ENCODE data around the gene SMIM41. TPM values are rescaled to one million over a fixed set of nuclear protein-coding genes. Genes with fewer than 3 reads are reported as not detected.

The SMIM41 gene
- polyA plus RNA-seq, 4 donors = 0.27 to 0.70 (median 0.41) TPM

GRCh38 chr12:52144512-52145227 lies 65.2 kb downstream of the SMIM41 start:
- DNase-seq (ENCODE audit: low read depth in 4 of 4, low spot score in 2 of 4) = no peak

GRCh38 chr12:52145228-52146088 lies 66.0 kb downstream of the SMIM41 start:
- no peak for DNase-seq (ENCODE audit: low read depth in 4 of 4, low spot score in 2 of 4)

- DNase-seq (ENCODE audit: low read depth in 4 of 4, low spot score in 2 of 4) = no peak
These were observed 66.8 kb downstream of the SMIM41 start for GRCh38 chr12:52146089-52146821.

DNA sequence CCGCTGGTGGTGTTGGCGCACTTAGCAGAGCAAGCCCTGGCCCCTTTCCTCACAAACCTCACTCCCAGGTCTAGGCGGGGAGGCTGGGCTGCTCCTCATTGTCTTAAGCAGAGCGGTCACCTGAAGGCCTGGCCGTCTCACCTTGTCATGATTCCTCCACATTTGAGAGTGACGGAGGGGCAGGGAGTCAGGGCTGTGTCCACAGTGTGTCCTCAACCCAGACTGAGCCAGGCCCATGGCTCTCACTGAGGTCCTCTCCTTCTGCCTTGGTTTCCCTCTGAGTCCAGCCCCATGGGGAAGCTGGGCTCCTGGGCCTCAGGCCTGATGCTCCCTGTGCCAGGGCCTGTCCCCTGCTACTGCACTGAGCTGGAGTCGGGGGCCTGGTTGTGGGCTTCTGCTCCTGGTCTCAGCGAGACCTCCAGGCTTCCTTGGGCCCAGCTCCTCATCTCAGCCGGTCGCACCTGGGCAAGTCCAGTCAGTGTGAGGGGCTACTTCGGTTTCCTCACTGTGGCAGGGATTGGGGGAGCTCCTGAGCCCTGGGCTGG lies 67.4 kb downstream of the SMIM41 start:
- no peak for DNase-seq (ENCODE audit: low read depth in 4 of 4, low spot score in 2 of 4)

GRCh38 chr12:52147367-52147963 lies 68.0 kb downstream of the SMIM41 start:
- DNase-seq (ENCODE audit: low read depth in 4 of 4, low spot score in 2 of 4) = no peak

DNA sequence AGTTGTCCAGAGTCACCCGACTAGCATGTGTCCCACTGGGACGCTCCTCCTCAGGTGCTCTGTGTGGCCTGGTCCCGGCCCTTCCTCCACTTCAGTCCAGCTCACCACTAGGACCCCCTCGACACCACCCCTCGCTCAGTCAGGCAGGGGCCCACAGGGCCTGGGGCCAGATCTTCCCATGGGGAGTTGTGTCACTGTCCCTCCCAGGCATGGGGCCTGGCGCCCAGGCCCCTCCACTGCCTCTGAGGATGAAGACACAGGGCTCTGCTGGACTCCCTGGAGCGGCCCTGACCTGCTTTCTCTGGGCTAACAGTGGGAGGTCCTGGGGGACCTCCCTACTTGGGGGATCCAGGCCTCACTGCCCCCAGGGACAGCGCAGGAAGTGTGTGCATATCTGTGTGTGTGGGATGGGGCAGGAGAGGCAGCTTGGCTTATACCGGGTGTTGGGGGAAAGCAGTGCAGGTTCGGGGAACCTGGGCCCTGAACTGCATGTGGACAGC lies 68.5 kb downstream of the SMIM41 start:
- no peak for DNase-seq (ENCODE audit: low read depth in 4 of 4, low spot score in 2 of 4)

DNA sequence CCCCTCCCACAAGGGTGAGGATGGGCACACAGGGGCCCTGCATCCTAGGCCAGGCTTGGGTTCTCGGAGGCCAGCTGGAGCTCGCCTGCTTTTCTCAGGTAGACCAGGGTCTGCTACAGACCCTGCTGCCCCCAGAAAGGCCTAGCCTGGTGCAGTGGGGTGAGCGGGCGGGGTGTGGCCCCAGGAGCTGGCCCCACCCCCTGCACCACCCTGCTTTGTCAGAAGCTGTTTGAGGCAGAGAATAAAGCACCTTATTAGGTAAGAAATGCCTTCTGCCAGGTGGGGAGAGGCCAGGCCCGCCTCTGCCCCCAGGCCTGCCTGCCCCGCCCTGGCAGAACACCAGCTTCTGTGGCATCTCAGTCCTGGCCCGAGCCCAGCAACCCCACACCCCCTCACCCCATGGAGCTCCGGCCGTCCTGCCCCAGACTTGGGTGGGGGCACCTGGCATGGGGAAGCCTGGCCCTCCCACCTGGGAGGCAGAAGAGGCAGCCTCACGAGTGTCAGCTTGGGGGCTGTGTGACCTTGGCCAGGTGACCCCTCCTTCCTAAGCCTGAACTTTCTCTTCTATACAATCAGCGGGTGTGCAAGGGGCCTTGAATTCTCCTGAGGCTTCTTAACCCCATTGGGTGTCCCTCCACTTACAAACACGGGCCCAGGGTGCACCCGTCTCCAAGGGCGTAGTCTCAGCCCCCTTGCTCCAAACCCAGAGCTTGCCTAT lies 69.1 kb downstream of the SMIM41 start:
- DNase-seq (ENCODE audit: low read depth in 4 of 4, low spot score in 2 of 4) = no peak

DNA sequence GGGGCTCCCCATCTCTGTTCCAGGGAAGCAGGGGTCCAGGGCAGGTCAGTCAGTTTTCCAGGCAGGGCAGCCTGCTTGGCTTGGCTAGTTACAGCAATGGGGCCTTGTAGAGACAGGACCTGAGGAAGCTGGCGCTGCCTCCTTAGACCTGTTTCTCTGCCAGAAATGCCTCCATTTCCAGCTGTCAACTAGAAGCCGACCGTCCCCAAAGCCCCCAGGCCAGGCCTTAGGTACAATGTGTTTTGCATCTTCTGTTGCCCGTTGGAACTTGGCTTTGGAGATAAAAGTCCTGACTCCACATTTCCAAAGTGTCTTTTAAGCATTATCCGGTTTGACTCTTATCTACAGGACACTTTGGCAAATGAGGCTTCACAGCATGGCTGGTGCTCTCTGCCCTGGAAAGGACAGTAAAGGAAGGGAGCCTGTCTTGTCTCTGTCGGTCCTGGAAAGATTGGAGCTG lies 69.7 kb downstream of the SMIM41 start:
- no peak for DNase-seq (ENCODE audit: low read depth in 4 of 4, low spot score in 2 of 4)

DNA sequence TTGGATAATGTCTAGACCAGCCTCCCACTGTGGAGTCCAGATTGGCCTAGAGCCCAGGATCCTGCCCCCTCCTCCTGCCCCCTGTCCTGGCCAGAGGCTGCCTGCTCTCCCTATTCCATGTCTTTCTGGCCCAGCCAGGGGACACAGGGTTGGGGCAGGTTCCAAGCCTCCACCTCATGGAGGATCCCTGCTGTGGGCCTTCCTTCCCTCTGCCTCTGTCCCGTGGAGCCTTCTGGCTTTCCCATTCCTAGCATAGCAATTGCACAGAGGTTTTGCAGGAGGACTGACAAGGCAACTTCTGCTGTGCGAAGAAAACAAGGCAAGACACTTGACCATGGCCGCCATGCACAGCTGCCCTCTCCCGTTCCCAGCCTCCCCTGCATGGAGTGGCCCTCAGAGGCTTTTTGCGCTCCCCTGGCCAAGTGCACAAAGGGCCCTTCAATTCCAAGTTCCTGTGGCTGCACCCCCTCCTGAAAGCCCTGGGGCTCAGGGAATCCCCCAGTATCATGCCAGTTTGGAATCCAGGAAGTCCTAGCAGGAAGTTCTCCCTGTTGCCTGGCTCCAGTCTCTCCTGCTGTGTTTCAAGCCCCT lies 70.2 kb downstream of the SMIM41 start:
- no peak for DNase-seq (ENCODE audit: low read depth in 4 of 4, low spot score in 2 of 4)

- no peak for DNase-seq (ENCODE audit: low read depth in 4 of 4, low spot score in 2 of 4)
These were observed 71.8 kb downstream of the SMIM41 start for GRCh38 chr12:52151153-52151836.

- DNase-seq (ENCODE audit: low read depth in 4 of 4, low spot score in 2 of 4) = no peak
These were observed 72.6 kb downstream of the SMIM41 start for GRCh38 chr12:52151837-52152783.

GRCh38 chr12:52152905-52153317 lies 73.4 kb downstream of the SMIM41 start:
- no peak for DNase-seq (ENCODE audit: low read depth in 4 of 4, low spot score in 2 of 4)

- DNase-seq (ENCODE audit: low read depth in 4 of 4, low spot score in 2 of 4) = no peak
These were observed 75.8 kb downstream of the SMIM41 start for GRCh38 chr12:52155048-52155868.

- no peak for DNase-seq (ENCODE audit: low read depth in 4 of 4, low spot score in 2 of 4)
These were observed 76.8 kb downstream of the SMIM41 start for GRCh38 chr12:52156311-52156710.

- peak in 2 of 4 donors; percentile 45 to 46 for DNase-seq (ENCODE audit: low read depth in 4 of 4, low spot score in 2 of 4)
These were observed 77.5 kb downstream of the SMIM41 start for GRCh38 chr12:52156757-52157565.

Data from left renal cortex interstitium (tissue), 4 donors.